Measurements from ENCODE around the gene GAPDH. TPM values are rescaled to one million over a fixed set of nuclear protein-coding genes. Genes with fewer than 3 reads are reported as not detected.

The GAPDH gene
- total RNA-seq, 4 donors from 2014 or later = 1,806 to 2,946 (median 2,333) TPM

GRCh38 chr12:6548966-6549683, 14.8 kb downstream of the GAPDH start:
- Histone ChIP-seq H3K4me3 (no peak overlapping the region), H3K27ac (peak overlapping the region; percentile 75 to 91 (median 83)), H3K36me3 (peaks cover 0 to 11% (median 4%) of the 10 kb centered on the region in 4 donors), H3K9me3 (no peaks in the 10 kb centered on the region), H3K27me3 (no peaks in the 10 kb centered on the region), H3K4me1 (peaks cover 28 to 58% (median 36%) of the 10 kb centered on the region in 4 donors)
- in situ Hi-C loops (cut with MboI; ENCODE audit: low pct_ligation_motif_present in 1 of 4, low pct_unique_long_range_greater_than_20kb in 1 of 4, low sequenced_read_pairs in 3 of 4) (loop anchor here in 2 of 4 donors (10.0 to 25.0 kb wide), 3 partner anchors 112 to 212 kb away; partner anchors contain the start of genes CD27 (in 1 of the 2) and TNFRSF1A (in 1 of the 2)), intact Hi-C loops (cut with DNase I; ENCODE audit: low total_unique reads) (no loop called here)
- TF ChIP-seq EP300 (IDR thresholded peaks at IDR 0.05; ENCODE audit: low read depth) = no peak
- no peak for TF ChIP-seq POLR2AphosphoS5 (IDR thresholded peaks at IDR 0.05)
- TF ChIP-seq CTCF (IDR thresholded peaks at IDR 0.05) = no peak
- TF ChIP-seq POLR2A (IDR thresholded peaks at IDR 0.05) = no peak
- WGBS, 2 donors (ENCODE audit: low coverage in 1 of 2) = 80 to 83% methylated on average over 13 to 15 of the region's 15 CpGs
- no peak for DNase-seq

GRCh38 chr12:6549684-6550151, 15.4 kb downstream of the GAPDH start:
- peaks cover 0 to 8% (median 3%) of the 10 kb centered on the region in 4 donors for H3K36me3 ChIP-seq
- H3K9me3 ChIP-seq = no peaks in the 10 kb centered on the region
- peak overlapping the region; percentile 75 to 91 (median 83) for H3K27ac ChIP-seq
- H3K4me3 ChIP-seq = no peak overlapping the region
- no peak for TF ChIP-seq POLR2A (IDR thresholded peaks at IDR 0.05)
- no peak for TF ChIP-seq CTCF (IDR thresholded peaks at IDR 0.05)
- TF ChIP-seq POLR2AphosphoS5 (IDR thresholded peaks at IDR 0.05) = no peak
- TF ChIP-seq EP300 (IDR thresholded peaks at IDR 0.05; ENCODE audit: low read depth) = no peak
- DNase-seq = no peak
- no peaks in the 10 kb centered on the region for H3K27me3 ChIP-seq
- intact Hi-C loops (cut with DNase I; ENCODE audit: low total_unique reads) = loop anchor here (10.0 kb wide), 1 partner anchor 215 kb away; no protein-coding TSS in a partner anchor
- whole genome bisulfite sequencing, 2 donors (ENCODE audit: low coverage in 1 of 2) = 94% methylated on average over 18 of the region's 18 CpGs; no CpG with 5 or more reads in 1 of the 2 donors
- in situ Hi-C loops (cut with MboI; ENCODE audit: low pct_ligation_motif_present in 1 of 4, low pct_unique_long_range_greater_than_20kb in 1 of 4, low sequenced_read_pairs in 3 of 4) = loop anchor here in 2 of 4 donors (10.0 to 25.0 kb wide), 3 partner anchors 112 to 212 kb away; partner anchors contain the start of genes CD27 (in 1 of the 2) and TNFRSF1A (in 1 of the 2)
- peaks cover 33 to 64% (median 42%) of the 10 kb centered on the region in 4 donors for H3K4me1 ChIP-seq

- Histone ChIP-seq H3K27ac (peak overlapping the region; percentile 75 to 91 (median 83)), H3K36me3 (peaks cover 0 to 8% (median 2%) of the 10 kb centered on the region in 4 donors), H3K27me3 (no peaks in the 10 kb centered on the region), H3K4me3 (no peak overlapping the region), H3K9me3 (no peaks in the 10 kb centered on the region), H3K4me1 (peaks cover 33 to 69% (median 43%) of the 10 kb centered on the region in 4 donors)
- in situ Hi-C loops (cut with MboI; ENCODE audit: low pct_ligation_motif_present in 1 of 4, low pct_unique_long_range_greater_than_20kb in 1 of 4, low sequenced_read_pairs in 3 of 4) (no loop called here), intact Hi-C loops (cut with DNase I; ENCODE audit: low total_unique reads) (loop anchor here (10.0 kb wide), 1 partner anchor 216 kb away; no protein-coding TSS in a partner anchor)
- no peak for TF ChIP-seq POLR2A (IDR thresholded peaks at IDR 0.05)
- TF ChIP-seq CTCF (IDR thresholded peaks at IDR 0.05) = no peak
- TF ChIP-seq EP300 (IDR thresholded peaks at IDR 0.05; ENCODE audit: low read depth) = no peak
- TF ChIP-seq POLR2AphosphoS5 (IDR thresholded peaks at IDR 0.05) = no peak
- WGBS, 2 donors (ENCODE audit: low coverage in 1 of 2) = 80 to 85% methylated on average over 2 to 24 of the region's 24 CpGs
- DNase-seq = no peak
Observed at GRCh38 chr12:6550294-6551062, 16.2 kb downstream of the GAPDH start.

Measured in transverse colon (tissue), 4 donors.